Stimulated activated CD4-positive, alpha-beta T cell treated with anti-CD3 and anti-CD28 coated beads, Interleukin-4, amount 100 ng/mL, for 48 hours (primary cell): ENCODE results near the gene PCK1.

ENCODE experiments used
- DNase-seq, 2 donors: peaks; one replicate each; pipeline ENCODE4 v3.0.0-alpha.2; 2020; ENCODE audit warnings: low read depth in 2 of 2

PCK1 gene

GRCh38 chr20:57559658-57560553 is 1.0 kb upstream of the PCK1 start:
- DNase-seq: no peak

- no peak for DNase-seq
These were observed 708 bp downstream of the PCK1 start for GRCh38 chr20:57561356-57562279.

GRCh38 chr20:57562541-57563465 is 1.9 kb downstream of the PCK1 start:
- no peak for DNase-seq

- DNase-seq: no peak
These were observed 2.6 kb downstream of the PCK1 start for GRCh38 chr20:57563522-57563921.

GRCh38 chr20:57564180-57564802 is 3.4 kb downstream of the PCK1 start:
- DNase-seq: no peak

GRCh38 chr20:57564951-57565642 is 4.2 kb downstream of the PCK1 start:
- no peak for DNase-seq

GRCh38 chr20:57566399-57566798 is 5.5 kb downstream of the PCK1 start:
- DNase-seq: no peak

- DNase-seq: no peak
These were observed 6.0 kb downstream of the PCK1 start for GRCh38 chr20:57566803-57567459.

- no peak for DNase-seq
These were observed 6.7 kb downstream of the PCK1 start for GRCh38 chr20:57567471-57568079.

GRCh38 chr20:57568088-57568896 is 7.4 kb downstream of the PCK1 start:
- DNase-seq: no peak

GRCh38 chr20:57568960-57569359 is 8.1 kb downstream of the PCK1 start:
- DNase-seq: no peak

GRCh38 chr20:57570145-57570850 is 9.4 kb downstream of the PCK1 start:
- no peak for DNase-seq

GRCh38 chr20:57570920-57571319 is 10.0 kb downstream of the PCK1 start:
- no peak for DNase-seq

- DNase-seq: no peak
These were observed 11.0 kb downstream of the PCK1 start for GRCh38 chr20:57571782-57572416.

GRCh38 chr20:57573242-57573641 is 12.3 kb downstream of the PCK1 start:
- DNase-seq: no peak

GRCh38 chr20:57573894-57574293 is 13.0 kb downstream of the PCK1 start:
- DNase-seq: no peak

GRCh38 chr20:57574954-57575353 is 14.0 kb downstream of the PCK1 start:
- no peak for DNase-seq
